Measurements from ENCODE around the gene DPYD.
A peak's percentile ranks its signal among the peaks of the same experiment; 100 is the strongest.

DPYD gene

GRCh38 chr1:97926017-97926708, 5.3 kb upstream of the DPYD start:
- H3K4me3 ChIP-seq (ENCODE audit: insufficient read depth, low read depth, low read length, poor library complexity, severe bottlenecking), result no peak overlapping the region
- H3K9me3 ChIP-seq (ENCODE audit: control insufficient read depth, low read length), result no peaks in the 10 kb centered on the region
- no peak overlapping the region for H3K27ac ChIP-seq (ENCODE audit: insufficient read depth, low read length, poor library complexity, severe bottlenecking)
- H3K4me1 ChIP-seq (ENCODE audit: control insufficient read depth, insufficient read depth, low read length, poor library complexity, severe bottlenecking), result no peaks in the 10 kb centered on the region
- no peak for DNase-seq
- H3K36me3 ChIP-seq (ENCODE audit: control insufficient read depth, insufficient read depth, low read length), result no peaks in the 10 kb centered on the region
- no peaks in the 10 kb centered on the region for H3K27me3 ChIP-seq (replicated peaks; ENCODE audit: control insufficient read depth, insufficient read depth, low read length, poor library complexity, severe bottlenecking)

- Histone ChIP-seq H3K36me3 (ENCODE audit: control insufficient read depth, insufficient read depth, low read length) (no peaks in the 10 kb centered on the region), H3K27ac (ENCODE audit: insufficient read depth, low read length, poor library complexity, severe bottlenecking) (no peak overlapping the region), H3K27me3 (replicated peaks; ENCODE audit: control insufficient read depth, insufficient read depth, low read length, poor library complexity, severe bottlenecking) (no peaks in the 10 kb centered on the region), H3K4me3 (ENCODE audit: insufficient read depth, low read depth, low read length, poor library complexity, severe bottlenecking) (no peak overlapping the region), H3K9me3 (ENCODE audit: control insufficient read depth, low read length) (no peaks in the 10 kb centered on the region), H3K4me1 (ENCODE audit: control insufficient read depth, insufficient read depth, low read length, poor library complexity, severe bottlenecking) (no peaks in the 10 kb centered on the region)
- no peak for DNase-seq
Observed at GRCh38 chr1:97925151-97925550, 4.3 kb upstream of the DPYD start.

GRCh38 chr1:97923811-97924210, 3.0 kb upstream of the DPYD start:
- Histone ChIP-seq H3K4me1 (ENCODE audit: control insufficient read depth, insufficient read depth, low read length, poor library complexity, severe bottlenecking) (peaks cover 6% of the 10 kb centered on the region), H3K27ac (ENCODE audit: insufficient read depth, low read length, poor library complexity, severe bottlenecking) (no peak overlapping the region), H3K36me3 (ENCODE audit: control insufficient read depth, insufficient read depth, low read length) (no peaks in the 10 kb centered on the region), H3K27me3 (replicated peaks; ENCODE audit: control insufficient read depth, insufficient read depth, low read length, poor library complexity, severe bottlenecking) (no peaks in the 10 kb centered on the region), H3K4me3 (ENCODE audit: insufficient read depth, low read depth, low read length, poor library complexity, severe bottlenecking) (no peak overlapping the region), H3K9me3 (ENCODE audit: control insufficient read depth, low read length) (no peaks in the 10 kb centered on the region)
- DNase-seq, result no peak

GRCh38 chr1:97920276-97920831, 480 bp downstream of the DPYD start:
- Histone ChIP-seq H3K27ac (ENCODE audit: insufficient read depth, low read length, poor library complexity, severe bottlenecking) (peak overlapping the region; percentile 85), H3K27me3 (replicated peaks; ENCODE audit: control insufficient read depth, insufficient read depth, low read length, poor library complexity, severe bottlenecking) (no peaks in the 10 kb centered on the region), H3K36me3 (ENCODE audit: control insufficient read depth, insufficient read depth, low read length) (no peaks in the 10 kb centered on the region), H3K4me3 (ENCODE audit: insufficient read depth, low read depth, low read length, poor library complexity, severe bottlenecking) (peak overlapping the region; percentile 90), H3K4me1 (ENCODE audit: control insufficient read depth, insufficient read depth, low read length, poor library complexity, severe bottlenecking) (peaks cover 15% of the 10 kb centered on the region), H3K9me3 (ENCODE audit: control insufficient read depth, low read length) (no peaks in the 10 kb centered on the region)
- no peak for DNase-seq

- H3K4me1 ChIP-seq (ENCODE audit: control insufficient read depth, insufficient read depth, low read length, poor library complexity, severe bottlenecking), result peaks cover 15% of the 10 kb centered on the region
- peak overlapping the region; percentile 90 for H3K4me3 ChIP-seq (ENCODE audit: insufficient read depth, low read depth, low read length, poor library complexity, severe bottlenecking)
- no peaks in the 10 kb centered on the region for H3K9me3 ChIP-seq (ENCODE audit: control insufficient read depth, low read length)
- peak overlapping the region; percentile 85 for H3K27ac ChIP-seq (ENCODE audit: insufficient read depth, low read length, poor library complexity, severe bottlenecking)
- no peaks in the 10 kb centered on the region for H3K27me3 ChIP-seq (replicated peaks; ENCODE audit: control insufficient read depth, insufficient read depth, low read length, poor library complexity, severe bottlenecking)
- no peak for DNase-seq
- no peaks in the 10 kb centered on the region for H3K36me3 ChIP-seq (ENCODE audit: control insufficient read depth, insufficient read depth, low read length)
Observed at GRCh38 chr1:97919585-97920261, 1.1 kb downstream of the DPYD start.

GRCh38 chr1:97918961-97919360, 1.9 kb downstream of the DPYD start:
- no peaks in the 10 kb centered on the region for H3K36me3 ChIP-seq (ENCODE audit: control insufficient read depth, insufficient read depth, low read length)
- no peak overlapping the region for H3K27ac ChIP-seq (ENCODE audit: insufficient read depth, low read length, poor library complexity, severe bottlenecking)
- peaks cover 15% of the 10 kb centered on the region for H3K4me1 ChIP-seq (ENCODE audit: control insufficient read depth, insufficient read depth, low read length, poor library complexity, severe bottlenecking)
- no peaks in the 10 kb centered on the region for H3K27me3 ChIP-seq (replicated peaks; ENCODE audit: control insufficient read depth, insufficient read depth, low read length, poor library complexity, severe bottlenecking)
- no peak for DNase-seq
- H3K9me3 ChIP-seq (ENCODE audit: control insufficient read depth, low read length), result no peaks in the 10 kb centered on the region
- H3K4me3 ChIP-seq (ENCODE audit: insufficient read depth, low read depth, low read length, poor library complexity, severe bottlenecking), result peak overlapping the region; percentile 90

- no peak overlapping the region for H3K27ac ChIP-seq (ENCODE audit: insufficient read depth, low read length, poor library complexity, severe bottlenecking)
- no peak for DNase-seq
- H3K36me3 ChIP-seq (ENCODE audit: control insufficient read depth, insufficient read depth, low read length), result no peaks in the 10 kb centered on the region
- no peak overlapping the region for H3K4me3 ChIP-seq (ENCODE audit: insufficient read depth, low read depth, low read length, poor library complexity, severe bottlenecking)
- H3K9me3 ChIP-seq (ENCODE audit: control insufficient read depth, low read length), result no peaks in the 10 kb centered on the region
- no peaks in the 10 kb centered on the region for H3K27me3 ChIP-seq (replicated peaks; ENCODE audit: control insufficient read depth, insufficient read depth, low read length, poor library complexity, severe bottlenecking)
- H3K4me1 ChIP-seq (ENCODE audit: control insufficient read depth, insufficient read depth, low read length, poor library complexity, severe bottlenecking), result peaks cover 16% of the 10 kb centered on the region
Observed at GRCh38 chr1:97913506-97914139, 7.2 kb downstream of the DPYD start.

GRCh38 chr1:97911266-97912215, 9.3 kb downstream of the DPYD start:
- Histone ChIP-seq H3K36me3 (ENCODE audit: control insufficient read depth, insufficient read depth, low read length) (no peaks in the 10 kb centered on the region), H3K27ac (ENCODE audit: insufficient read depth, low read length, poor library complexity, severe bottlenecking) (no peak overlapping the region), H3K9me3 (ENCODE audit: control insufficient read depth, low read length) (no peaks in the 10 kb centered on the region), H3K4me1 (ENCODE audit: control insufficient read depth, insufficient read depth, low read length, poor library complexity, severe bottlenecking) (peaks cover 8% of the 10 kb centered on the region), H3K4me3 (ENCODE audit: insufficient read depth, low read depth, low read length, poor library complexity, severe bottlenecking) (no peak overlapping the region), H3K27me3 (replicated peaks; ENCODE audit: control insufficient read depth, insufficient read depth, low read length, poor library complexity, severe bottlenecking) (no peaks in the 10 kb centered on the region)
- DNase-seq, result no peak

- Histone ChIP-seq H3K4me1 (ENCODE audit: control insufficient read depth, insufficient read depth, low read length, poor library complexity, severe bottlenecking) (peaks cover 8% of the 10 kb centered on the region), H3K9me3 (ENCODE audit: control insufficient read depth, low read length) (no peaks in the 10 kb centered on the region), H3K4me3 (ENCODE audit: insufficient read depth, low read depth, low read length, poor library complexity, severe bottlenecking) (no peak overlapping the region), H3K27ac (ENCODE audit: insufficient read depth, low read length, poor library complexity, severe bottlenecking) (no peak overlapping the region), H3K27me3 (replicated peaks; ENCODE audit: control insufficient read depth, insufficient read depth, low read length, poor library complexity, severe bottlenecking) (no peaks in the 10 kb centered on the region), H3K36me3 (ENCODE audit: control insufficient read depth, insufficient read depth, low read length) (no peaks in the 10 kb centered on the region)
- no peak for DNase-seq
Observed at GRCh38 chr1:97909266-97909665, 11.6 kb downstream of the DPYD start.
